Measurements from ENCODE around the gene SELE. TPM values are rescaled to one million over a fixed set of nuclear protein-coding genes. Genes with fewer than 3 reads are reported as not detected.
"Not testable (repeated sequence)": the region's sequence is repeated elsewhere in the genome, so short reads cannot be mapped to it uniquely, and the experiment has no call there.

SELE gene
- total and polyA plus RNA-seq, 2 of the 8 experiments (the other 6 are each of a cell fraction or from before 2014, with no cell fraction given), result not detected

- H2BK120ac ChIP-seq (replicated peaks; ENCODE audit: low read depth, low read length); H4K5ac ChIP-seq (ENCODE audit: insufficient read length, low read depth, low read length); H3K27ac ChIP-seq (ENCODE audit: low read depth, low read length); H2AFZ ChIP-seq (ENCODE audit: low read length); H4K8ac ChIP-seq (ENCODE audit: extremely low read depth, insufficient read depth, low read length); H4K91ac ChIP-seq (replicated peaks; ENCODE audit: insufficient read length, low read length); FAIRE-seq; H3K4me3 ChIP-seq (ENCODE audit: extremely low read depth in 1 of 4, insufficient read depth in 2 of 4, low read depth in 3 of 4, low read length in 4 of 4); DNase-seq (ENCODE audit: low read depth in 1 of 2, low spot score in 2 of 2); H3K14ac ChIP-seq (ENCODE audit: insufficient read length); H4K20me1 ChIP-seq (replicated peaks in 1 of 2; ENCODE audit: control insufficient read depth in 1 of 2, insufficient read depth in 2 of 2, low read length in 2 of 2); H3K79me1 ChIP-seq (ENCODE audit: low read depth, low read length); H3K4me2 ChIP-seq (ENCODE audit: insufficient read depth in 1 of 2, low read depth in 2 of 2, low read length in 2 of 2); H3K79me2 ChIP-seq (ENCODE audit: control insufficient read depth in 1 of 2, insufficient read depth in 2 of 2, low read length in 2 of 2); H3K23ac ChIP-seq (ENCODE audit: insufficient read length); H3K4me1 ChIP-seq (replicated peaks in 1 of 4; ENCODE audit: control insufficient read depth in 3 of 4, insufficient read depth in 4 of 4, low read length in 3 of 4); H3K9me3 ChIP-seq (ENCODE audit: insufficient read depth in 2 of 2, low read depth in 1 of 2, low read length in 1 of 2); H2AK5ac ChIP-seq (ENCODE audit: low read depth, low read length); H3K9ac ChIP-seq (replicated peaks in 1 of 4; ENCODE audit: extremely low read depth in 1 of 4, low read depth in 3 of 4, low read length in 3 of 4); H2BK15ac ChIP-seq (ENCODE audit: low read length); H2BK20ac ChIP-seq (ENCODE audit: low read length); H2BK5ac ChIP-seq (ENCODE audit: low read depth, low read length); H3K4ac ChIP-seq (replicated peaks; ENCODE audit: insufficient read length, low read depth, low read length); POLR2A ChIA-PET (ENCODE audit: partially characterized antibody); H3K27me3 ChIP-seq (replicated peaks in 1 of 4; ENCODE audit: control insufficient read depth in 3 of 4, extremely low read depth in 1 of 4, insufficient read depth in 3 of 4, low read length in 3 of 4); H3K36me3 ChIP-seq (ENCODE audit: control insufficient read depth in 2 of 4, insufficient read depth in 4 of 4, low read length in 3 of 4); H2BK12ac ChIP-seq (ENCODE audit: low read depth, low read length); H3K18ac ChIP-seq (ENCODE audit: extremely low read depth, low read length); H3K23me2 ChIP-seq (ENCODE audit: low read depth, low read length); H3K56ac ChIP-seq (replicated peaks; ENCODE audit: insufficient read length, low read depth, low read length): not testable (repeated sequence)
- 90% methylated on average over 5 of the region's 5 CpGs; no CpG with 5 or more reads in 1 of the 2 experiments for WGBS, 2 experiments (ENCODE audit: extremely low coverage in 1 of 2, insufficient coverage in 1 of 2, insufficient read length in 1 of 2, insufficient replicate concordance in 2 of 2, low coverage in 1 of 2, low lambda C conversion rate in 2 of 2, missing lambda C conversion rate in 1 of 2)
- CTCF ChIA-PET (ENCODE audit: partially characterized antibody), result interaction anchor here (1.1 to 4.7 kb wide), 16 partner anchors 11 to 247 kb away, joined by 3 to 45 read pairs (median 6); partner anchors contain the start of gene F5
Observed at GRCh38 chr1:169713090-169713489, 20.8 kb downstream of the SELE start.
